Mesodermal cell (in vitro differentiated cells): ENCODE data around the gene SLC9A3.

Experiments
- H3K27ac ChIP-seq: 2 replicates; pipeline ENCODE4 v1.7.0; 2013; ENCODE audit warnings: mild to moderate bottlenecking, low read depth, low read length, moderate library complexity; ENCODE audit not compliant: severe bottlenecking
- H3K36me3 ChIP-seq: 2 replicates; pipeline ENCODE4 v1.7.1; 2013; ENCODE audit warnings: mild to moderate bottlenecking, low read length, moderate library complexity; ENCODE audit not compliant: control insufficient read depth, insufficient read depth
- H3K4me1 ChIP-seq: one replicate; pipeline ENCODE4 v1.7.1; 2013; ENCODE audit warnings: mild to moderate bottlenecking, low read length; ENCODE audit not compliant: insufficient read depth, control insufficient read depth, poor library complexity, severe bottlenecking
- H3K4me3 ChIP-seq: 2 replicates; pipeline ENCODE4 v1.7.0; 2013; ENCODE audit warnings: low read length, control low read depth, mild to moderate bottlenecking; ENCODE audit not compliant: insufficient read depth, poor library complexity, severe bottlenecking; ENCODE audit errors: extremely low read depth
- H3K9me3 ChIP-seq: 2 replicates; pipeline ENCODE4 v1.7.1; 2013; ENCODE audit warnings: mild to moderate bottlenecking, low read length, moderate library complexity; ENCODE audit not compliant: control insufficient read depth
- WGBS, 2 experiments: methylation state at CpG; one replicate each; pipeline ENCODE4 v1.1.5; 2013; ENCODE audit warnings: missing lambda C conversion rate in 2 of 2; ENCODE audit not compliant: insufficient coverage in 2 of 2; 5-methylcytosine and 5-hydroxymethylcytosine counted together

SLC9A3 gene

GRCh38 chr5:522116-522515, 2.1 kb downstream of the SLC9A3 start:
- Histone ChIP-seq H3K9me3 (no peaks in the 10 kb centered on the region), H3K27ac (no peak overlapping the region), H3K36me3 (no peaks in the 10 kb centered on the region), H3K4me1 (peaks cover 11% of the 10 kb centered on the region), H3K4me3 (no peak overlapping the region)
- 68 to 69% methylated on average over 14 to 16 of the region's 16 CpGs for WGBS, 2 experiments

GRCh38 chr5:521680-522079, 2.6 kb downstream of the SLC9A3 start:
- no peak overlapping the region for H3K27ac ChIP-seq
- 64 to 70% methylated on average over 6 to 9 of the region's 9 CpGs for WGBS, 2 experiments

GRCh38 chr5:520850-521226, 3.4 kb downstream of the SLC9A3 start:
- H3K9me3 ChIP-seq = no peaks in the 10 kb centered on the region
- peaks cover 8% of the 10 kb centered on the region for H3K4me1 ChIP-seq
- H3K4me3 ChIP-seq = no peak overlapping the region
- H3K27ac ChIP-seq = no peak overlapping the region
- no peaks in the 10 kb centered on the region for H3K36me3 ChIP-seq
- WGBS, 2 experiments = 84 to 90% methylated on average over 7 to 9 of the region's 9 CpGs

More at GRCh38 chr5:521680-522079, 2.6 kb downstream of the SLC9A3 start:
- no peaks in the 10 kb centered on the region for H3K36me3 ChIP-seq
- H3K9me3 ChIP-seq = no peaks in the 10 kb centered on the region
- H3K4me3 ChIP-seq = no peak overlapping the region
- peaks cover 10% of the 10 kb centered on the region for H3K4me1 ChIP-seq

GRCh38 chr5:520196-520849, 3.9 kb downstream of the SLC9A3 start:
- Histone ChIP-seq H3K36me3 (no peaks in the 10 kb centered on the region), H3K27ac (no peak overlapping the region), H3K4me1 (peaks cover 8% of the 10 kb centered on the region), H3K4me3 (no peak overlapping the region), H3K9me3 (no peaks in the 10 kb centered on the region)
- WGBS, 2 experiments = 87 to 91% methylated on average over 18 to 19 of the region's 20 CpGs

- Histone ChIP-seq H3K4me3 (no peak overlapping the region), H3K36me3 (no peaks in the 10 kb centered on the region), H3K27ac (no peak overlapping the region), H3K9me3 (no peaks in the 10 kb centered on the region), H3K4me1 (peaks cover 8% of the 10 kb centered on the region)
- 81 to 83% methylated on average over 9 to 10 of the region's 10 CpGs for WGBS, 2 experiments
These were observed 5.5 kb downstream of the SLC9A3 start for GRCh38 chr5:518721-519120.

- Histone ChIP-seq H3K4me3 (no peak overlapping the region), H3K9me3 (no peaks in the 10 kb centered on the region), H3K27ac (no peak overlapping the region), H3K36me3 (no peaks in the 10 kb centered on the region), H3K4me1 (peaks cover under 1% of the 10 kb centered on the region)
- WGBS, 2 experiments = 56 to 82% methylated on average over 5 of the region's 5 CpGs
These were observed 6.6 kb downstream of the SLC9A3 start for GRCh38 chr5:517535-518100.

- Histone ChIP-seq H3K36me3 (no peaks in the 10 kb centered on the region), H3K4me1 (no peaks in the 10 kb centered on the region), H3K27ac (no peak overlapping the region), H3K4me3 (no peak overlapping the region), H3K9me3 (no peaks in the 10 kb centered on the region)
- WGBS, 2 experiments = 80 to 89% methylated on average over 3 of the region's 3 CpGs
These were observed 7.3 kb downstream of the SLC9A3 start for GRCh38 chr5:516980-517379.

GRCh38 chr5:516338-516925, 7.8 kb downstream of the SLC9A3 start:
- Histone ChIP-seq H3K4me1 (no peaks in the 10 kb centered on the region), H3K27ac (no peak overlapping the region), H3K36me3 (no peaks in the 10 kb centered on the region), H3K9me3 (no peaks in the 10 kb centered on the region), H3K4me3 (no peak overlapping the region)
- WGBS, 2 experiments = 84 to 85% methylated on average over 9 to 10 of the region's 10 CpGs

GRCh38 chr5:515273-515836, 8.9 kb downstream of the SLC9A3 start:
- H3K4me3 ChIP-seq = no peak overlapping the region
- no peak overlapping the region for H3K27ac ChIP-seq
- no peaks in the 10 kb centered on the region for H3K36me3 ChIP-seq
- no peaks in the 10 kb centered on the region for H3K9me3 ChIP-seq
- H3K4me1 ChIP-seq = no peaks in the 10 kb centered on the region
- WGBS, 2 experiments = 76 to 77% methylated on average over 6 to 8 of the region's 11 CpGs

GRCh38 chr5:514673-515072, 9.6 kb downstream of the SLC9A3 start:
- no peak overlapping the region for H3K27ac ChIP-seq
- no peaks in the 10 kb centered on the region for H3K9me3 ChIP-seq
- WGBS, 2 experiments = 77 to 85% methylated on average over 7 of the region's 8 CpGs
- no peaks in the 10 kb centered on the region for H3K36me3 ChIP-seq
- no peaks in the 10 kb centered on the region for H3K4me1 ChIP-seq
- no peak overlapping the region for H3K4me3 ChIP-seq

- Histone ChIP-seq H3K36me3 (no peaks in the 10 kb centered on the region), H3K27ac (no peak overlapping the region), H3K4me3 (no peak overlapping the region), H3K4me1 (no peaks in the 10 kb centered on the region), H3K9me3 (no peaks in the 10 kb centered on the region)
- 86 to 96% methylated on average over 4 to 10 of the region's 12 CpGs for WGBS, 2 experiments
These were observed 10.2 kb downstream of the SLC9A3 start for GRCh38 chr5:514101-514485.
